ENCODE measurements around the gene CPEB2. TPM values are rescaled to one million over a fixed set of nuclear protein-coding genes. Genes with fewer than 3 reads are reported as not detected.
"Not testable (repeated sequence)": the region's sequence is repeated elsewhere in the genome, so short reads cannot be mapped to it uniquely, and the experiment has no call there.

CPEB2 gene
- total and polyA plus RNA-seq, 5 donors from 2014 or later, result 0.94 to 27.5 (median 1.6) TPM

- not testable (repeated sequence) for H3K4me1 ChIP-seq (ENCODE audit: control insufficient read depth, insufficient read depth, low read length, poor library complexity, severe bottlenecking); ATAC-seq (ENCODE audit: low read depth in 2 of 2); H3K4me3 Mint-ChIP-seq; DNase-seq; H3K36me3 ChIP-seq (ENCODE audit: control insufficient read depth, insufficient read depth, low read length); H3K27me3 ChIP-seq (ENCODE audit: control insufficient read depth, insufficient read depth, low read length); H3K9me3 Mint-ChIP-seq; H3K9me3 ChIP-seq (ENCODE audit: control insufficient read depth in 2 of 2, low read length in 2 of 2); H3K27ac Mint-ChIP-seq; H3K4me1 Mint-ChIP-seq; H3K27ac ChIP-seq (ENCODE audit: insufficient read depth, low read length, poor library complexity, severe bottlenecking); H3K36me3 Mint-ChIP-seq; H3K4me3 ChIP-seq (ENCODE audit: low read depth, low read length)
- peaks cover 19% of the 10 kb centered on the region for H3K27me3 Mint-ChIP-seq
Measured at GRCh38 chr4:15085762-15086161, 83.5 kb downstream of the CPEB2 start.

GRCh38 chr4:15086259-15086658, 84.0 kb downstream of the CPEB2 start:
- H3K27me3 Mint-ChIP-seq, result peaks cover 19% of the 10 kb centered on the region
- H3K36me3 ChIP-seq (ENCODE audit: control insufficient read depth, insufficient read depth, low read length); H3K36me3 Mint-ChIP-seq; H3K27me3 ChIP-seq (ENCODE audit: control insufficient read depth, insufficient read depth, low read length); H3K4me3 ChIP-seq (ENCODE audit: low read depth, low read length); H3K9me3 Mint-ChIP-seq; ATAC-seq (ENCODE audit: low read depth in 2 of 2); H3K27ac Mint-ChIP-seq; H3K4me3 Mint-ChIP-seq; H3K9me3 ChIP-seq (ENCODE audit: control insufficient read depth in 2 of 2, low read length in 2 of 2); H3K4me1 ChIP-seq (ENCODE audit: control insufficient read depth, insufficient read depth, low read length, poor library complexity, severe bottlenecking); H3K27ac ChIP-seq (ENCODE audit: insufficient read depth, low read length, poor library complexity, severe bottlenecking); H3K4me1 Mint-ChIP-seq; DNase-seq: not testable (repeated sequence)

GRCh38 chr4:15088394-15089035, 86.2 kb downstream of the CPEB2 start:
- Mint-ChIP-seq H3K9me3 (peaks cover 0 to 4% (median 0%) of the 10 kb centered on the region in 7 donors), H3K4me3 (no peak overlapping the region), H3K4me1 (no peaks in the 10 kb centered on the region), H3K36me3 (no peaks in the 10 kb centered on the region), H3K27ac (no peak overlapping the region), H3K27me3 (peaks cover 21% of the 10 kb centered on the region)
- H3K4me1 ChIP-seq (ENCODE audit: control insufficient read depth, insufficient read depth, low read length, poor library complexity, severe bottlenecking), result no peaks in the 10 kb centered on the region
- H3K9me3 ChIP-seq (ENCODE audit: control insufficient read depth in 2 of 2, low read length in 2 of 2), result no peaks in the 10 kb centered on the region
- peaks cover 3% of the 10 kb centered on the region for H3K27me3 ChIP-seq (ENCODE audit: control insufficient read depth, insufficient read depth, low read length)
- ATAC-seq (ENCODE audit: low read depth in 2 of 2), result no peak
- no peak overlapping the region for H3K4me3 ChIP-seq (ENCODE audit: low read depth, low read length)
- no peak overlapping the region for H3K27ac ChIP-seq (ENCODE audit: insufficient read depth, low read length, poor library complexity, severe bottlenecking)
- no peaks in the 10 kb centered on the region for H3K36me3 ChIP-seq (ENCODE audit: control insufficient read depth, insufficient read depth, low read length)
- no peak for DNase-seq

GRCh38 chr4:15089979-15090378, 87.7 kb downstream of the CPEB2 start:
- no peak for ATAC-seq (ENCODE audit: low read depth in 2 of 2)
- Mint-ChIP-seq H3K4me3 (no peak overlapping the region), H3K4me1 (no peaks in the 10 kb centered on the region), H3K9me3 (peaks cover 0 to 4% (median 0%) of the 10 kb centered on the region in 7 donors), H3K36me3 (no peaks in the 10 kb centered on the region), H3K27me3 (peaks cover 15% of the 10 kb centered on the region), H3K27ac (no peak overlapping the region)
- H3K36me3 ChIP-seq (ENCODE audit: control insufficient read depth, insufficient read depth, low read length), result no peaks in the 10 kb centered on the region
- H3K27ac ChIP-seq (ENCODE audit: insufficient read depth, low read length, poor library complexity, severe bottlenecking), result no peak overlapping the region
- no peaks in the 10 kb centered on the region for H3K9me3 ChIP-seq (ENCODE audit: control insufficient read depth in 2 of 2, low read length in 2 of 2)
- H3K4me1 ChIP-seq (ENCODE audit: control insufficient read depth, insufficient read depth, low read length, poor library complexity, severe bottlenecking), result no peaks in the 10 kb centered on the region
- H3K27me3 ChIP-seq (ENCODE audit: control insufficient read depth, insufficient read depth, low read length), result peaks cover 3% of the 10 kb centered on the region
- DNase-seq, result no peak
- H3K4me3 ChIP-seq (ENCODE audit: low read depth, low read length), result no peak overlapping the region

GRCh38 chr4:15100380-15100779, 98.1 kb downstream of the CPEB2 start:
- DNase-seq (no peak), ATAC-seq (ENCODE audit: low read depth in 2 of 2) (no peak)
- Mint-ChIP-seq H3K9me3 (peaks cover 0 to 8% (median 0%) of the 10 kb centered on the region in 7 donors), H3K4me1 (no peaks in the 10 kb centered on the region), H3K36me3 (no peaks in the 10 kb centered on the region), H3K27ac (no peak overlapping the region), H3K4me3 (no peak overlapping the region), H3K27me3 (peaks cover 12% of the 10 kb centered on the region)
- Histone ChIP-seq H3K36me3 (ENCODE audit: control insufficient read depth, insufficient read depth, low read length) (no peaks in the 10 kb centered on the region), H3K4me3 (ENCODE audit: low read depth, low read length) (no peak overlapping the region), H3K27ac (ENCODE audit: insufficient read depth, low read length, poor library complexity, severe bottlenecking) (no peak overlapping the region), H3K27me3 (ENCODE audit: control insufficient read depth, insufficient read depth, low read length) (peaks cover 2% of the 10 kb centered on the region), H3K4me1 (ENCODE audit: control insufficient read depth, insufficient read depth, low read length, poor library complexity, severe bottlenecking) (no peaks in the 10 kb centered on the region), H3K9me3 (ENCODE audit: control insufficient read depth in 2 of 2, low read length in 2 of 2) (no peaks in the 10 kb centered on the region)

GRCh38 chr4:15100994-15101695, 98.9 kb downstream of the CPEB2 start:
- no peaks in the 10 kb centered on the region for H3K4me1 Mint-ChIP-seq
- Histone ChIP-seq H3K4me3 (ENCODE audit: low read depth, low read length) (no peak overlapping the region), H3K27ac (ENCODE audit: insufficient read depth, low read length, poor library complexity, severe bottlenecking) (no peak overlapping the region), H3K4me1 (ENCODE audit: control insufficient read depth, insufficient read depth, low read length, poor library complexity, severe bottlenecking) (no peaks in the 10 kb centered on the region), H3K9me3 (ENCODE audit: control insufficient read depth in 2 of 2, low read length in 2 of 2) (no peaks in the 10 kb centered on the region), H3K27me3 (ENCODE audit: control insufficient read depth, insufficient read depth, low read length) (peaks cover 2% of the 10 kb centered on the region), H3K36me3 (ENCODE audit: control insufficient read depth, insufficient read depth, low read length) (no peaks in the 10 kb centered on the region)
- no peak for ATAC-seq (ENCODE audit: low read depth in 2 of 2)
- H3K4me3 Mint-ChIP-seq, result no peak overlapping the region
- DNase-seq, result no peak
- H3K27ac Mint-ChIP-seq, result no peak overlapping the region
- H3K27me3 Mint-ChIP-seq, result peaks cover 10% of the 10 kb centered on the region
- H3K36me3 Mint-ChIP-seq, result no peaks in the 10 kb centered on the region
- H3K9me3 Mint-ChIP-seq, result peaks cover 0 to 8% (median 0%) of the 10 kb centered on the region in 7 donors

- Histone ChIP-seq H3K27me3 (ENCODE audit: control insufficient read depth, insufficient read depth, low read length) (peaks cover 2% of the 10 kb centered on the region), H3K4me1 (ENCODE audit: control insufficient read depth, insufficient read depth, low read length, poor library complexity, severe bottlenecking) (no peaks in the 10 kb centered on the region), H3K27ac (ENCODE audit: insufficient read depth, low read length, poor library complexity, severe bottlenecking) (no peak overlapping the region), H3K36me3 (ENCODE audit: control insufficient read depth, insufficient read depth, low read length) (no peaks in the 10 kb centered on the region), H3K9me3 (ENCODE audit: control insufficient read depth in 2 of 2, low read length in 2 of 2) (no peaks in the 10 kb centered on the region), H3K4me3 (ENCODE audit: low read depth, low read length) (no peak overlapping the region)
- ATAC-seq (ENCODE audit: low read depth in 2 of 2) (no peak), DNase-seq (no peak)
- no peak overlapping the region for H3K4me3 Mint-ChIP-seq
- H3K4me1 Mint-ChIP-seq, result no peaks in the 10 kb centered on the region
- H3K27me3 Mint-ChIP-seq, result no peaks in the 10 kb centered on the region
- no peak overlapping the region for H3K27ac Mint-ChIP-seq
- peaks cover 0 to 6% (median 0%) of the 10 kb centered on the region in 7 donors for H3K9me3 Mint-ChIP-seq
- H3K36me3 Mint-ChIP-seq, result no peaks in the 10 kb centered on the region
Measured at GRCh38 chr4:15104825-15105224, 102.5 kb downstream of the CPEB2 start.

- H3K27ac ChIP-seq (ENCODE audit: insufficient read depth, low read length, poor library complexity, severe bottlenecking), result no peak overlapping the region
- no peaks in the 10 kb centered on the region for H3K36me3 ChIP-seq (ENCODE audit: control insufficient read depth, insufficient read depth, low read length)
- no peaks in the 10 kb centered on the region for H3K27me3 ChIP-seq (ENCODE audit: control insufficient read depth, insufficient read depth, low read length)
- H3K4me3 ChIP-seq (ENCODE audit: low read depth, low read length), result no peak overlapping the region
- Mint-ChIP-seq H3K27ac (no peak overlapping the region), H3K27me3 (no peaks in the 10 kb centered on the region), H3K9me3 (peaks cover 0 to 6% (median 0%) of the 10 kb centered on the region in 7 donors), H3K4me1 (no peaks in the 10 kb centered on the region), H3K36me3 (no peaks in the 10 kb centered on the region), H3K4me3 (no peak overlapping the region)
- no peaks in the 10 kb centered on the region for H3K9me3 ChIP-seq (ENCODE audit: control insufficient read depth in 2 of 2, low read length in 2 of 2)
- no peaks in the 10 kb centered on the region for H3K4me1 ChIP-seq (ENCODE audit: control insufficient read depth, insufficient read depth, low read length, poor library complexity, severe bottlenecking)
- DNase-seq (no peak), ATAC-seq (ENCODE audit: low read depth in 2 of 2) (no peak)
Measured at GRCh38 chr4:15106399-15106798, 104.1 kb downstream of the CPEB2 start.
